K562 (cell line): ENCODE data around the gene AKAP6. TPM values are rescaled to one million over a fixed set of nuclear protein-coding genes. Genes with fewer than 3 reads are reported as not detected.

ENCODE experiments used
- ASH1L ChIP-seq: fragments of 450-650 bp; IDR thresholded peaks from 2 replicates; pipeline ENCODE4 v1.6.1; 2018; ENCODE audit warnings: borderline replicate concordance, mild to moderate bottlenecking, low read depth; ENCODE audit not compliant: partially characterized antibody
- FOXK1 ChIP-seq: sonication (generic); formaldehyde crosslinking; IDR thresholded peaks from 2 replicates; pipeline ENCODE4 v1.8.0; 2022; ENCODE audit warnings: missing genetic modification reagents, mild to moderate bottlenecking, borderline replicate concordance
- MIER1 ChIP-seq: fragments of 450-650 bp; IDR thresholded peaks from 2 replicates; pipeline ENCODE4 v1.6.1; 2016; ENCODE audit warnings: antibody characterized with exemption, mild to moderate bottlenecking, low read depth
- NCOA6 ChIP-seq: fragments of 450-650 bp; IDR thresholded peaks from 2 replicates; pipeline ENCODE4 v1.6.1; 2017; ENCODE audit warnings: mild to moderate bottlenecking
- POU5F1 ChIP-seq: fragments of 150-350 bp; IDR thresholded peaks from 2 replicates; pipeline ENCODE4 v1.6.1; 2014; ENCODE audit warnings: borderline replicate concordance, low read length, low read depth, mild to moderate bottlenecking; ENCODE audit not compliant: partially characterized antibody
- RAD21 ChIP-seq, 2 experiments: fragments of 250-450 bp in 1 of 2; fragments of 450-650 bp in 1 of 2; sonication (Bioruptor Pico) in 1 of 2; formaldehyde crosslinking in 1 of 2; IDR thresholded peaks in 1 of 2; conservative IDR thresholded peaks in 1 of 2; 2 replicates each; pipeline versions ENCODE4 v1.4.0 to v1.8.0; 2020 to 2022; ENCODE audit warnings: mild to moderate bottlenecking in 2 of 2, moderate library complexity in 1 of 2
- RFX1 ChIP-seq: fragments of 450-650 bp; IDR thresholded peaks from 2 replicates; pipeline ENCODE4 v1.6.1; 2016; ENCODE audit warnings: mild to moderate bottlenecking, moderate library complexity
- TARDBP ChIP-seq: fragments of 450-650 bp; IDR thresholded peaks from 2 replicates; pipeline ENCODE4 v1.6.1; 2016
- YBX1 ChIP-seq: fragments of 450-650 bp; IDR thresholded peaks from 2 replicates; pipeline ENCODE4 v1.7.1; 2016; ENCODE audit warnings: mild to moderate bottlenecking
- polyA plus RNA-seq, 8 experiments: library from polyadenylated mRNA; depleted of rRNA in 4 of 8; stranded (reverse) in 5 of 8; unstranded in 3 of 8; fragments of >200 nt; fragmentation: Nextera tagmentation in 2 of 8; fragmentation: Illumina TruSeq in 1 of 8; extraction: Ambion mirVana in 2 of 8; extraction: Trizol in 1 of 8; gene quantifications; 2 replicates each; pipeline versions ENCODE4 v1.2.1 to v1.2.3, GENCODE V29; 2011 to 2014; ENCODE audit warnings: inconsistent platforms in 1 of 8, missing spikeins in 1 of 8
- total RNA-seq, 7 experiments: library from RNA; depleted of rRNA in 6 of 7; stranded (reverse); fragments of >200 nt in 6 of 7; fragmentation: Illumina TruSeq in 2 of 7; extraction: Trizol in 2 of 7; gene quantifications; 2 replicates each; pipeline versions ENCODE4 v1.2.1 to v1.2.3, GENCODE V29; 2011 to 2021; ENCODE audit warnings: low replicate concordance in 1 of 7
- TF ChIP-seq, protein P1 (sequence below), 2 experiments: fragments of 450-650 bp; formaldehyde crosslinking in 1 of 2; IDR thresholded peaks; 2 replicates each; pipeline versions ENCODE4 v1.4.0 to v1.6.1; 2014 to 2020; ENCODE audit warnings: mild to moderate bottlenecking in 2 of 2, borderline replicate concordance in 1 of 2, low read depth in 1 of 2
- TF ChIP-seq, protein P2 (sequence below), 3 experiments: IDR thresholded peaks in 2 of 3; conservative IDR thresholded peaks in 1 of 3; 2 replicates each; pipeline ENCODE4 v1.5.1; 2011 to 2012; ENCODE audit warnings: low read length in 3 of 3, mild to moderate bottlenecking in 3 of 3, control low read depth in 2 of 3, improper control_type of control experiment in 1 of 3, inconsistent platforms in 1 of 3, low read depth in 1 of 3, mixed read lengths in 1 of 3, moderate library complexity in 1 of 3; ENCODE audit not compliant: insufficient read depth in 2 of 3
- TF ChIP-seq, protein P3 (sequence below): fragments of 250-450 bp; sonication (Bioruptor Pico); IDR thresholded peaks from 2 replicates; pipeline ENCODE4 v1.8.0; 2021; ENCODE audit warnings: moderate library complexity, mild to moderate bottlenecking, inconsistent platforms
- TF ChIP-seq, protein P4 (sequence below): sonication (generic); formaldehyde crosslinking; IDR thresholded peaks from 2 replicates; pipeline ENCODE4 v1.5.0; 2020; ENCODE audit warnings: missing genetic modification reagents

Gene AKAP6
- total and polyA plus RNA-seq, 9 of the 15 experiments (the other 6 are each of a cell fraction or from before 2014, with no cell fraction given): 0.03 to 1.7 (median 0.48) TPM

DNA sequence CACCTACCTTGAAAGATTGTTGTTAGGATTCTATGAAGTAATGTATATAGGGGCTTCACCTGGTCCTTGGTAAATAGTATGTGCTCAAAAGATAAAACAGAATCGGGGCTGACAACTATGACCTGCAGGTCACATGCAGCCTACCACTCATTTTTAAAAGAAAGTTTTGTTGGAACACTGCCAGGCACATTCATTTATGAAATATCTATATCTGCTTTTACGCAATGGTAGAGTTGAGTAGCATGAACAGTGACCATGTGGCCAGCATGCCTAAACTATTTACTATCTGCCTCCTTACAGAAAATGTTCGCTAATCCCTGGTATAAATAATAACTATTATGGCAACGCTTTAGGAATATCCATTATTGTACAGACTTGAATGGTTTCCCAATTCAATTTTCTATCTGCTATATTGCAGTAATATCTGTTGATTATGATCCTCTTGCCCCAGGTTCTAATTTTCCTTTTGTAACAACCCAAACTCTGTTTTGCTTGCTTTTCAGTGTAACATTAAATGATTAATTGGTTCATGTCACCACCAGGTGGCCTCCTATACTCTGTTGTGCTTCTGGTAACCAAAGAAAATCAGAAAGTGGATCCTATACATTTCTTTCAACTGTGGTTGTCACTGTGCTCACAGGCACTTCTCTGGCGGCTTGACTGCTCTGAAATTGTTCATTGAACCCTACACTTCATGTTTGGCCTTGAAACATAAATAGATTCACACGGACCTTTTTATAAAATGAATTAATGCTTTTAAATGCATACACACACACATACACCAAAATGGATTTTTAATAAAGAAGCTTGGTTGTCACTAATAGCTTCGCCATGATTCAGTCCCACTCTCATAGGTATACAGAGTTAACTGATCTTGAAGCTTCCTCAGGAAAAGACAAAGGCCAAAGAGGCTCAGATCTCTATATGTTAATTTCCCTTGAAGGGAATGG, 381.9 kb downstream of the AKAP6 start (continued):
- TF ChIP-seq, protein P1, sequence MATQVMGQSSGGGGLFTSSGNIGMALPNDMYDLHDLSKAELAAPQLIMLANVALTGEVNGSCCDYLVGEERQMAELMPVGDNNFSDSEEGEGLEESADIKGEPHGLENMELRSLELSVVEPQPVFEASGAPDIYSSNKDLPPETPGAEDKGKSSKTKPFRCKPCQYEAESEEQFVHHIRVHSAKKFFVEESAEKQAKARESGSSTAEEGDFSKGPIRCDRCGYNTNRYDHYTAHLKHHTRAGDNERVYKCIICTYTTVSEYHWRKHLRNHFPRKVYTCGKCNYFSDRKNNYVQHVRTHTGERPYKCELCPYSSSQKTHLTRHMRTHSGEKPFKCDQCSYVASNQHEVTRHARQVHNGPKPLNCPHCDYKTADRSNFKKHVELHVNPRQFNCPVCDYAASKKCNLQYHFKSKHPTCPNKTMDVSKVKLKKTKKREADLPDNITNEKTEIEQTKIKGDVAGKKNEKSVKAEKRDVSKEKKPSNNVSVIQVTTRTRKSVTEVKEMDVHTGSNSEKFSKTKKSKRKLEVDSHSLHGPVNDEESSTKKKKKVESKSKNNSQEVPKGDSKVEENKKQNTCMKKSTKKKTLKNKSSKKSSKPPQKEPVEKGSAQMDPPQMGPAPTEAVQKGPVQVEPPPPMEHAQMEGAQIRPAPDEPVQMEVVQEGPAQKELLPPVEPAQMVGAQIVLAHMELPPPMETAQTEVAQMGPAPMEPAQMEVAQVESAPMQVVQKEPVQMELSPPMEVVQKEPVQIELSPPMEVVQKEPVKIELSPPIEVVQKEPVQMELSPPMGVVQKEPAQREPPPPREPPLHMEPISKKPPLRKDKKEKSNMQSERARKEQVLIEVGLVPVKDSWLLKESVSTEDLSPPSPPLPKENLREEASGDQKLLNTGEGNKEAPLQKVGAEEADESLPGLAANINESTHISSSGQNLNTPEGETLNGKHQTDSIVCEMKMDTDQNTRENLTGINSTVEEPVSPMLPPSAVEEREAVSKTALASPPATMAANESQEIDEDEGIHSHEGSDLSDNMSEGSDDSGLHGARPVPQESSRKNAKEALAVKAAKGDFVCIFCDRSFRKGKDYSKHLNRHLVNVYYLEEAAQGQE (IDR thresholded peaks at IDR 0.05; ENCODE audit: borderline replicate concordance): peak; percentile 34; the same call in 1 of the 2 replicates
- TF ChIP-seq, protein P1 (CRISPR knock-in tag; IDR thresholded peaks at IDR 0.05; ENCODE audit: low read depth): no peak
- TF ChIP-seq RAD21 (CRISPR knock-in tag; conservative IDR thresholded peaks at IDR 0.05 in 1 of 2, IDR thresholded peaks at IDR 0.05 in 1 of 2) (peak; percentile 29 to 64; a peak in 3 of 4 replicates), RFX1 (no peak), POU5F1 (no peak), YBX1 (no peak), TARDBP (no peak), ASH1L (no peak), NCOA6 (no peak), FOXK1 (CRISPR knock-in tag) (no peak), MIER1 (no peak)
- TF ChIP-seq, protein P2, sequence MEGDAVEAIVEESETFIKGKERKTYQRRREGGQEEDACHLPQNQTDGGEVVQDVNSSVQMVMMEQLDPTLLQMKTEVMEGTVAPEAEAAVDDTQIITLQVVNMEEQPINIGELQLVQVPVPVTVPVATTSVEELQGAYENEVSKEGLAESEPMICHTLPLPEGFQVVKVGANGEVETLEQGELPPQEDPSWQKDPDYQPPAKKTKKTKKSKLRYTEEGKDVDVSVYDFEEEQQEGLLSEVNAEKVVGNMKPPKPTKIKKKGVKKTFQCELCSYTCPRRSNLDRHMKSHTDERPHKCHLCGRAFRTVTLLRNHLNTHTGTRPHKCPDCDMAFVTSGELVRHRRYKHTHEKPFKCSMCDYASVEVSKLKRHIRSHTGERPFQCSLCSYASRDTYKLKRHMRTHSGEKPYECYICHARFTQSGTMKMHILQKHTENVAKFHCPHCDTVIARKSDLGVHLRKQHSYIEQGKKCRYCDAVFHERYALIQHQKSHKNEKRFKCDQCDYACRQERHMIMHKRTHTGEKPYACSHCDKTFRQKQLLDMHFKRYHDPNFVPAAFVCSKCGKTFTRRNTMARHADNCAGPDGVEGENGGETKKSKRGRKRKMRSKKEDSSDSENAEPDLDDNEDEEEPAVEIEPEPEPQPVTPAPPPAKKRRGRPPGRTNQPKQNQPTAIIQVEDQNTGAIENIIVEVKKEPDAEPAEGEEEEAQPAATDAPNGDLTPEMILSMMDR (IDR thresholded peaks at IDR 0.05 in 2 of 3, conservative IDR thresholded peaks at IDR 0.05 in 1 of 3; ENCODE audit: insufficient read depth in 2 of 3, low read depth in 1 of 3, low read length in 3 of 3): peak; percentile 14 to 54 (median 35); a peak in 3 of 6 replicates
- TF ChIP-seq, protein P3, sequence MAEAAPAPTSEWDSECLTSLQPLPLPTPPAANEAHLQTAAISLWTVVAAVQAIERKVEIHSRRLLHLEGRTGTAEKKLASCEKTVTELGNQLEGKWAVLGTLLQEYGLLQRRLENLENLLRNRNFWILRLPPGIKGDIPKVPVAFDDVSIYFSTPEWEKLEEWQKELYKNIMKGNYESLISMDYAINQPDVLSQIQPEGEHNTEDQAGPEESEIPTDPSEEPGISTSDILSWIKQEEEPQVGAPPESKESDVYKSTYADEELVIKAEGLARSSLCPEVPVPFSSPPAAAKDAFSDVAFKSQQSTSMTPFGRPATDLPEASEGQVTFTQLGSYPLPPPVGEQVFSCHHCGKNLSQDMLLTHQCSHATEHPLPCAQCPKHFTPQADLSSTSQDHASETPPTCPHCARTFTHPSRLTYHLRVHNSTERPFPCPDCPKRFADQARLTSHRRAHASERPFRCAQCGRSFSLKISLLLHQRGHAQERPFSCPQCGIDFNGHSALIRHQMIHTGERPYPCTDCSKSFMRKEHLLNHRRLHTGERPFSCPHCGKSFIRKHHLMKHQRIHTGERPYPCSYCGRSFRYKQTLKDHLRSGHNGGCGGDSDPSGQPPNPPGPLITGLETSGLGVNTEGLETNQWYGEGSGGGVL: no peak
- TF ChIP-seq, protein P4, sequence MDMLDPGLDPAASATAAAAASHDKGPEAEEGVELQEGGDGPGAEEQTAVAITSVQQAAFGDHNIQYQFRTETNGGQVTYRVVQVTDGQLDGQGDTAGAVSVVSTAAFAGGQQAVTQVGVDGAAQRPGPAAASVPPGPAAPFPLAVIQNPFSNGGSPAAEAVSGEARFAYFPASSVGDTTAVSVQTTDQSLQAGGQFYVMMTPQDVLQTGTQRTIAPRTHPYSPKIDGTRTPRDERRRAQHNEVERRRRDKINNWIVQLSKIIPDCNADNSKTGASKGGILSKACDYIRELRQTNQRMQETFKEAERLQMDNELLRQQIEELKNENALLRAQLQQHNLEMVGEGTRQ (CRISPR knock-in tag): no peak
